SIG-M5 treated with dmso at 0.1 percent for 504 hours (cell line): ENCODE data around the gene CHST10.
A peak's percentile ranks its signal among the peaks of the same experiment; 100 is the strongest.
"Not testable (repeated sequence)": the region's sequence is repeated elsewhere in the genome, so short reads cannot be mapped to it uniquely, and the experiment has no call there.

ENCODE experiments used
- DNase-seq: peaks from one replicate; lab custom pipeline; 2025; ENCODE audit not compliant: unreplicated experiment; lab: John Stamatoyannopoulos, UW

The CHST10 gene

DNA sequence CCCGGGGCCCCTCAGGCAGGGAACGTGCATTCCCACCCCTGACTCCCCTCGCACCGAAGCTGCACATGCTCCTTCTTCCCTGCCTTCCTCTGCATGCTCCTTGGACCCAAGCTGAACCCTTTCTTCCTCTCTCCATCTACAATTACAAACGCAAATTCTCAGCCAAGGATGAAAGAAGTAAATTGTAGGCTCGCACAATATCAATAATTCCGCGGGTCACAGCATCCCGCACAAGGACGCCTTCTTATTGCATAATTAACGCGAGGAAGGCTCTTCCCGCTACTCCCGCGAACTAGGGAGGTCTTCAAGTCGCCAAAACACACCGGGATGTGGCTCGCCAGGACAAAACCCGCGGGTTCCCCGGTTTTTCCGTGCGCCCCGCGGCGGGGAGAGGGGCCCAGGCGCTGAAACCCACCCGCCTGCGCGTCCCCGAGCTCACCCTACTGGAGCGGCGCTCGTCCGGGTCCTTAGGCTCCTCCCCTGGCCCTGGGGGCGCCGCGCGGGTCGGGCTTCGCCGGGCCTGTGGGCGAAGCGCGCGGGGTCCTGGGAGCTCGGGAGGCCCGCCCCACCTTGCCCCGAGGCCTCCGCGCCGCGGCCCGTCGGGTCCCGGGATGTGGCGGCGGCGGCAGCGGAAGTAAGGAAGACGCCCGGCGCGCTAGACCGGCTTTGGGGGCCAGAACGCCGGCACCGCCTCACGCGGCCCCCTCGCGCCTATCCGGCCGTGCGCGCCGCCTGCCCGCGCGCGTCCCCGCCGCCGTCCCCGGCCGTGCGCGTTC, at the start of gene CHST10:
CHST10 (minus strand) TSS at position 734 of the 776 bp plus-strand sequence. CDS start 10,993 bp downstream, outside the sequence.
- DNase-seq, result peak; percentile 71

GRCh38 chr2:100460904-100461530, 43.5 kb upstream of the CHST10 start:
- no peak for DNase-seq

- not testable (repeated sequence) for DNase-seq
Measured at GRCh38 chr2:100456357-100456756, 38.9 kb upstream of the CHST10 start.

GRCh38 chr2:100453853-100454252, 36.4 kb upstream of the CHST10 start:
- DNase-seq, result no peak

- no peak for DNase-seq
Measured at GRCh38 chr2:100451734-100452133, 34.3 kb upstream of the CHST10 start.

DNA sequence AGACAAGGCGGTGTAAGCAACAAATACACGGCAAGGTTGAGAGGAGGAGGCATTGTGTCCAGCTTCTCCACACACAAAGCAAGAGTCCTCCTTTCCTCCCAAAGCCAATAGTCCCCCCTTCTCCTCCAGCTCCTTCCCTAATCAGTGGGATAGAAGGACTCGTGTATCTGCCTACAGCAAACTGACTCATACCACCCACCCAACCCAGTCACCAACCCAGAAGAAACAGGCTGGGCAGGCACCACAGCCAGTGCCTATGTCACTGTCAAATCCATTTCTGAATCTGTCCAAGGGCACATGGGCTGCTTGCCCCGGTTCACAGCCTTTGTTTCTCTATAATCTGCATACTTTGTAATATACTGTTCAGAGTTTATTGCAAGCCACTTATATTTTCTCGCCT, 33.6 kb upstream of the CHST10 start:
- no peak for DNase-seq

- no peak for DNase-seq
Measured at GRCh38 chr2:100446696-100447095, 29.2 kb upstream of the CHST10 start.

DNA sequence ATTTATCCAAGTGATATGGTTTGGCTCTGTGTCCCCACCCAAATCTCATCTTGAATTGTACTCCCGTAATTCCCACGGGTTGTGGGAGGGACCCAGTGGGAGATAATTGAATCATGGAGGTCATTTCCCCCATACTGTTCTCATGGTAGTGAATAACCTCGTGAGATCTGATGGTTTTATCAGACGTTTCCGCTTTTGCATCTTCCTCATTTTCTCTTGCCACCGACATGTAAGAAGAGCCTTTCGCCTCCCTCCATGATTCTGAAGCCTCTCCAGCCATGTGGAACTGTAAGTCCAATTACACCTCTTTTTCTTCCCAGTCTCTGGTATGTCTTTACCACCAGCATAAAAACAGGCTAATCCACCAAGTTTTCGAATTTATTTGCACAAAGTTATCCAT, 20.3 kb upstream of the CHST10 start:
- DNase-seq, result no peak

GRCh38 chr2:100429726-100430125, 12.3 kb upstream of the CHST10 start:
- DNase-seq, result peak; percentile 57

GRCh38 chr2:100427627-100428258, 10.3 kb upstream of the CHST10 start:
- peak; percentile 31 for DNase-seq

DNA sequence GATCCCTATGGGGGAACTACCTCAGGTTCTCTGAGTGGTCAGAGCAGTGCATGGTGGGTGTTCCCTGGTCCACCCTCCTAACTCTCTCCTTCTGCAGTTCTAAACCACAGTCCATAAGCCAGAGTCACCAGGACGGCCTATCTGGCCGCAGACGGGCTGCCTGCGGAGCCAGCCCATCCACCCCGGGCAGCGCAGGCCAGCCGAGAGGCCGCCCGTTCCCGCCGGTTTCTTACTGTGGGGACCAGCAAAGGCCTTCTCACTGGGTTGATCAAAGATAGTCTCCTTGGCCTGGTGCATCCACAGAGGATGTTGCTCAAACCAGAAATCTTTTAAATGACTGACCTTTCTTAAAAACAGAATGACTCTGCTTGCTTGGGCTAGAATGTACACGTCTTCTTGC, 9.6 kb upstream of the CHST10 start:
- no peak for DNase-seq

DNA sequence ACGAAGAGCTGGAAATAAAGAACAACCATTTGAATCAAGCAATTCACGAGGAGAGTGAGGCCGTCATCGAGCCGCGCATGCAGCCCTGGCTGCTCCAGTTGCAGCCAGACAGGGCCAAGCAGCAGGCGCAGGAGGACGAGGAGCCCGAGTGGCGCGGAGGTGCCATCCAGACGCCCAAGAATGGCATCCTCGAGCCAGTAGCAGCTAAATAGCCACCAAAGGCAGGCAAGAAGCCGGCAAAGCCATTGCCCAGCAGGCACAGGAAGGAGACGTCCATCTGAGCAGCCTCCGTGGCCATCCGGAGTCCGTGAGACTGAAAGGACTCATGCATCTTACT, 8.9 kb upstream of the CHST10 start:
- DNase-seq, result no peak

- DNase-seq, result peak; percentile 83
Measured at GRCh38 chr2:100425573-100426383, 8.3 kb upstream of the CHST10 start.

- no peak for DNase-seq
Measured at GRCh38 chr2:100425107-100425506, 7.6 kb upstream of the CHST10 start.

DNA sequence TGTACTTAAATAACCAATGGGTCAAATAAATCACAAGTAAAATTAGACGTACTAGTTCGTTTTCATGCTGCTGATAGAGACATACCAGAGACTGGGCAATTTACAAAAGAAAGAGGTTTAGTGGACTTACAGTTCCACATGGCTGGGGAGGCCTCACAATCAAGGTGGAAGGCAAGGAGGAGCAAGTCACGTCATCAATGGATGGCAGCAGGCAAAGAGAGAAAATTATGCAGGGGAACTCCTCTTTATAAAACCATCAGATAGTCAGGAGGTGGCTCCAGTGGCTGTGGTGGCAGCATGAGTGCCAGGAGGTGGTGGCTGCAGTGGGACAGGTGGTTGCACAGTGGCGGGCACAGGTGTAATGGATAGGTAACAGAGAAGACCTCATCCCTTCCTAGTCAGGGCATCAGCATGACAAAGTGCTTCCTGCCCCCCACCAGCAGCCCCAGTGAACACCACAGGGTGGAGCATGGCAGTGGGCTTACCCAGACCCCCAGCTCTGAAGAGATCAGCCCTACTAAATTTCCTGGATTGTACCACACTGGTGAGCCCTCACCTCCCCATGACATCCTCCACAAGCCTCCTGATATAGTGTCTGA, 6.9 kb upstream of the CHST10 start:
- no peak for DNase-seq

GRCh38 chr2:100423631-100424030, 6.2 kb upstream of the CHST10 start:
- DNase-seq, result no peak

GRCh38 chr2:100422320-100423055, 5.0 kb upstream of the CHST10 start:
- DNase-seq, result peak; percentile 34

DNA sequence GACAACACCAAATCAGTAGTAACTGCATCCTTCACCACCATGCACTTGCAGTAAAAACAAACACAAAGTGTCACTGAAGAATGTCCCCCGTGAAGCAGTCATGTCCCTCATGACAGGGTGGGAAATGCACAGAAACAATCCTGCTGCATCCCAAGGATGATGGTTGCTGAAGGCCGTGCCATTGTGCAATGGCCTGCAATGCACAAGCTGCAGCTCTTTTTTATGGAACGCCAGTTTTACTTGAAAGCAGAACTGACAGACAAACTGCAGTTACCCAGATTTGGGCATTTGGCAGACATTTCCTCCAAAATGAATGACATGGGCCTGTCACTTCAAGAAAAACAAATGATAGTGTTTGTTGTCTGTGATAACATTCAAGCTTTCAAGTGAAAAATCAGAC, 2.4 kb upstream of the CHST10 start:
- DNase-seq, result no peak

DNA sequence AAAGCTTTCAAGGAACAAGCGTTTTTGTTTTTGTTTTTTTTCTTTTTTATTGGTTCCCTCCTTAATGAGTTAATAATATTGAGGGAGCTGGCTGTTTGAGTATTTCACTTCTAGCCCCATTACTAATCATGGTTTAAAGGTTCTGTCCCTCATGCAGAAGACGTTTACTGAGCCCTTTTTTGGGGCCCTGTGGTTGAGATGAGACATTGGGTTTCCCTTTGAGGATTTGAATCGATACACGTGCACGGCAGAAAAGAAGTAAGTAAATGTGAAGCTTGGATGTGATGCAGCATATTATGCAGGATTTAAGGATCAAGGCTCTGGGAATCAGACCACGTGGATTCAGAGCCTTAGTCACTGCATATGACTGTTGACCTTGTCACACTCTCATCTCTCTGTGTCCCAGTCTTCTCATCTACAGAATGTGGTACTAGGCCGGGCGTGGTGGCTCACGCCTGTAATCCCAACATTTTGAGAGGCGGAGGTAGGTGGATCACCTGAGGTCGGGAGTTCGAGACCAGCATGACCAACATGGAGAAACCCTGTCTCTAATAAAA, 1.0 kb upstream of the CHST10 start:
- DNase-seq, result no peak

DNA sequence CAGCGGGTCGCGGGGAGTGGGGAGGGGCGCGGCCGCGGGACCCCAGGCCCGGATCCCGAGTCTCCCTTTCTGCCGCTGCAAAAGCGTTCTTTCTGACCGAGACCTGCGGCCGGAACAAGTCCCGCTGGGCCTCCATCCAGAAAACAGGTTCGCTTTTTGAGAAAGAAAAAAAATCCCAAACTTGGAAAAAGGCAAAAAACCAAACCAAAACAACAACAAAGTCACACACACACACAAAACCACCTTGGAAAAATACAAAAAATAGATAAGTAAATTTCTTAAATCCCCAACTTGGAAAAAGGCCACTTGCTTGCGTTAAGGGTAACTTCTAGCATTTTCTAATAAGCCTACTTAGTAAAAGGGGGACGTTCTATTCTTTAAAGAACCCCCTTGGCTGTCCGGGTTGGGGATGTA, 250 bp upstream of the CHST10 start:
- no peak for DNase-seq
